K562 (cell line): ENCODE results near the gene SLC28A3. TPM values are rescaled to one million over a fixed set of nuclear protein-coding genes. Genes with fewer than 3 reads are reported as not detected.

Experiments
- ATAC-seq: fragments of 200-7000 bp; cut with Tn5 transposase; 3 replicates; pipeline ENCODE4 v1.9.1; 2020; ENCODE audit warnings: moderate library complexity
- BruUV-seq: library from RNA; stranded (reverse); fragments of 400-500 nt; replicated peaks from 2 replicates; lab custom pipeline; 2021; lab: Mats Ljungman, UMichigan
- CTCF ChIA-PET: fragments of 300-600 bp; formaldehyde crosslinking; extraction: SDS; loops from one replicate; lab custom pipeline; 2021; ENCODE audit warnings: low intra/inter-chr PET ratio; lab: Yijun Ruan, JAX
- POLR2A ChIA-PET: fragments of 300-600, 350-650 bp; sonication (Branson Sonifier 250); formaldehyde crosslinking; extraction: SDS; loops from one replicate; lab custom pipeline; 2021; ENCODE audit warnings: antibody characterized with exemption, inconsistent platforms; lab: Yijun Ruan, JAX
- DNase-seq, 4 experiments: peaks; one replicate each; pipeline versions ENCODE4 v3.0.0 to v3.0.0-alpha.2; 2011 to 2018; ENCODE audit warnings: low spot score in 3 of 4, mixed read lengths in 3 of 4; ENCODE audit errors: extremely low read depth in 1 of 4
- FAIRE-seq: peaks from 2 replicates; lab custom pipeline; 2011; peaks lifted over from hg19 to GRCh38; lab: Jason Lieb, UNC
- H2AFZ ChIP-seq: 2 replicates; pipeline ENCODE4 v1.6.0; 2011; ENCODE audit warnings: low read depth, low read length, control low read depth, inconsistent platforms
- H3K27ac ChIP-seq: fragments of 200-600 bp; 3 replicates; pipeline ENCODE4 v1.8.0; 2011; ENCODE audit warnings: low read depth, mild to moderate bottlenecking, control low read depth, inconsistent platforms, low read length, moderate library complexity, mixed read lengths; ENCODE audit errors: extremely low read depth
- H3K27me3 ChIP-seq, 2 experiments: fragments of 300-600 bp in 1 of 2; 2 replicates in 1 of 2; 3 replicates in 1 of 2; pipeline versions ENCODE4 v1.6.0 to v1.8.0; 2011; ENCODE audit warnings: inconsistent platforms in 2 of 2, low read length in 2 of 2, mild to moderate bottlenecking in 1 of 2, mixed read lengths in 1 of 2, moderate library complexity in 1 of 2; ENCODE audit not compliant: control insufficient read depth in 2 of 2, insufficient read depth in 2 of 2
- H3K36me3 ChIP-seq: fragments of 300-600 bp; 3 replicates; pipeline ENCODE4 v1.8.0; 2011; ENCODE audit warnings: mild to moderate bottlenecking, low read length, inconsistent platforms; ENCODE audit not compliant: control insufficient read depth, insufficient read depth
- H3K4me1 ChIP-seq, 2 experiments: fragments of 200-600 bp in 1 of 2; replicated peaks in 1 of 2; 2 replicates in 1 of 2; 3 replicates in 1 of 2; pipeline versions ENCODE4 v1.5.1 to v1.8.0; 2011; ENCODE audit warnings: inconsistent platforms in 2 of 2, low read length in 2 of 2, mild to moderate bottlenecking in 1 of 2, mixed read lengths in 1 of 2, moderate library complexity in 1 of 2; ENCODE audit not compliant: control insufficient read depth in 2 of 2, insufficient read depth in 2 of 2
- H3K4me2 ChIP-seq: 2 replicates; pipeline ENCODE4 v1.6.1; 2011; ENCODE audit warnings: low read length, control low read depth, inconsistent platforms, mixed read lengths; ENCODE audit not compliant: insufficient read depth
- H3K4me3 ChIP-seq: fragments of 200-600 bp; sonication (generic), shearing (Covaris generic); 2 replicates; pipeline ENCODE4 v1.5.1; 2016; ENCODE audit warnings: control low read depth, inconsistent platforms
- H3K79me2 ChIP-seq: fragments of 200-600 bp; 3 replicates; pipeline ENCODE4 v1.8.0; 2011; ENCODE audit warnings: low read length, inconsistent platforms; ENCODE audit not compliant: control insufficient read depth, insufficient read depth
- H3K9ac ChIP-seq, 2 experiments: 2 replicates each; pipeline versions ENCODE4 v1.6.0 to v1.6.1; 2011; ENCODE audit warnings: low read depth in 2 of 2, low read length in 2 of 2, control low read depth in 1 of 2, inconsistent platforms in 1 of 2, mild to moderate bottlenecking in 1 of 2, mixed read lengths in 1 of 2; ENCODE audit not compliant: insufficient read depth in 1 of 2
- H3K9me1 ChIP-seq: one replicate; pipeline ENCODE4 v1.6.0; 2011; ENCODE audit warnings: inconsistent platforms, mild to moderate bottlenecking, low read length, moderate library complexity; ENCODE audit not compliant: control insufficient read depth, insufficient read depth
- H3K9me3 ChIP-seq: replicated peaks from 2 replicates; pipeline ENCODE4 v1.5.1; 2011; ENCODE audit warnings: low read depth, low read length, inconsistent platforms; ENCODE audit not compliant: control insufficient read depth, insufficient read depth
- H4K20me1 ChIP-seq: replicated peaks from 2 replicates; pipeline ENCODE4 v1.6.1; 2011; ENCODE audit warnings: low read length, inconsistent platforms, mixed read lengths; ENCODE audit not compliant: control insufficient read depth, insufficient read depth
- ARNT ChIP-seq, 2 experiments: fragments of 450-650 bp; IDR thresholded peaks; 2 replicates each; pipeline ENCODE4 v1.6.1; 2016; ENCODE audit warnings: mild to moderate bottlenecking in 1 of 2
- C11orf30 ChIP-seq: fragments of 450-650 bp; IDR thresholded peaks from 2 replicates; pipeline ENCODE4 v1.6.1; 2016; ENCODE audit warnings: low read depth, mild to moderate bottlenecking
- CGGBP1 ChIP-seq: fragments of 250-450 bp; sonication (Bioruptor Pico); IDR thresholded peaks from 2 replicates; pipeline ENCODE4 v1.9.0; 2021; ENCODE audit warnings: mild to moderate bottlenecking
- EP400 ChIP-seq: fragments of 450-650 bp; IDR thresholded peaks from 2 replicates; pipeline ENCODE4 v1.6.1; 2017; ENCODE audit warnings: antibody characterized with exemption, mild to moderate bottlenecking, moderate library complexity
- HDAC3 ChIP-seq: fragments of 450-650 bp; IDR thresholded peaks from 2 replicates; pipeline ENCODE4 v1.6.1; 2018; ENCODE audit warnings: borderline replicate concordance, mild to moderate bottlenecking, moderate library complexity; ENCODE audit not compliant: partially characterized antibody
- ILF3 ChIP-seq: fragments of 450-650 bp; IDR thresholded peaks from 2 replicates; pipeline ENCODE4 v1.6.1; 2018; ENCODE audit warnings: antibody characterized with exemption, mild to moderate bottlenecking, moderate library complexity, borderline replicate concordance
- MAFK ChIP-seq: IDR thresholded peaks from 2 replicates; pipeline ENCODE4 v1.6.1; 2011; ENCODE audit warnings: low read length, improper control_type of control experiment
- PATZ1 ChIP-seq: fragments of 250-450 bp; sonication (Bioruptor Pico); IDR thresholded peaks from 2 replicates; pipeline ENCODE4 v1.5.0; 2020; ENCODE audit warnings: mild to moderate bottlenecking, borderline replicate concordance
- PPARD ChIP-seq: fragments of 250-450 bp; sonication (Bioruptor Pico); IDR thresholded peaks from 2 replicates; pipeline ENCODE4 v1.8.0; 2022; ENCODE audit warnings: inconsistent platforms, mild to moderate bottlenecking, moderate library complexity
- TEAD4 ChIP-seq, 2 experiments: sonication (generic) in 1 of 2; formaldehyde crosslinking in 1 of 2; IDR thresholded peaks; 2 replicates each; pipeline versions ENCODE4 v1.6.1 to v1.8.0; 2012 to 2022; ENCODE audit warnings: borderline replicate concordance in 1 of 2, inconsistent platforms in 1 of 2, low read length in 1 of 2, mild to moderate bottlenecking in 1 of 2, missing genetic modification reagents in 1 of 2
- THAP12 ChIP-seq: fragments of 250-450 bp; sonication (Bioruptor Pico); IDR thresholded peaks from 2 replicates; pipeline ENCODE4 v1.9.0; 2021; ENCODE audit warnings: mild to moderate bottlenecking, inconsistent platforms
- ZNF212 ChIP-seq: fragments of 450-650 bp; formaldehyde crosslinking; IDR thresholded peaks from 2 replicates; pipeline ENCODE4 v1.4.0; 2020; ENCODE audit warnings: mild to moderate bottlenecking
- ZNF263 ChIP-seq: sonication (generic); formaldehyde crosslinking; IDR thresholded peaks from 2 replicates; pipeline ENCODE4 v1.8.0; 2022; ENCODE audit warnings: mild to moderate bottlenecking, missing genetic modification reagents, borderline replicate concordance
- WGBS: fragments of 100-300 bp; shearing (Covaris generic); methylation state at CpG from one replicate; pipeline ENCODE4 v1.1.6; 2016; ENCODE audit warnings: low coverage, mixed read lengths; ENCODE audit not compliant: insufficient coverage; ENCODE audit errors: missing lambda C conversion rate; 5-methylcytosine and 5-hydroxymethylcytosine counted together
- in situ Hi-C: fragments of 300-500 bp; cut with MboI; formaldehyde crosslinking; loops from 4 replicates; pipeline ENCODE4 v1.15.0; 2018; ENCODE audit warnings: inconsistent platforms, mixed read lengths
- intact Hi-C: fragments of 100-400 bp; cut with micrococcal nuclease; formaldehyde crosslinking; loops from 2 replicates; pipeline ENCODE4 v1.14.2; 2022
- polyA plus RNA-seq, 8 experiments: library from polyadenylated mRNA; depleted of rRNA in 4 of 8; stranded (reverse) in 5 of 8; unstranded in 3 of 8; fragments of >200 nt; fragmentation: Nextera tagmentation in 2 of 8; fragmentation: Illumina TruSeq in 1 of 8; extraction: Ambion mirVana in 2 of 8; extraction: Trizol in 1 of 8; gene quantifications; 2 replicates each; pipeline versions ENCODE4 v1.2.1 to v1.2.3, GENCODE V29; 2011 to 2014; ENCODE audit warnings: inconsistent platforms in 1 of 8, missing spikeins in 1 of 8
- total RNA-seq, 7 experiments: library from RNA; depleted of rRNA in 6 of 7; stranded (reverse); fragments of >200 nt in 6 of 7; fragmentation: Illumina TruSeq in 2 of 7; extraction: Trizol in 2 of 7; gene quantifications; 2 replicates each; pipeline versions ENCODE4 v1.2.1 to v1.2.3, GENCODE V29; 2011 to 2021; ENCODE audit warnings: low replicate concordance in 1 of 7

SLC28A3 gene
- total and polyA plus RNA-seq, 9 of the 15 experiments (the other 6 are each of a cell fraction or from before 2014, with no cell fraction given), result not detected

GRCh38 chr9:84241817-84242373, 98.7 kb downstream of the SLC28A3 start:
- CTCF ChIA-PET, result no interaction called here

GRCh38 chr9:84239343-84239742, 101.2 kb downstream of the SLC28A3 start:
- H3K9ac ChIP-seq, result no peak overlapping the region
- H3K79me2 ChIP-seq, result no peaks in the 10 kb centered on the region
- H3K4me1 ChIP-seq, result no peaks in the 10 kb centered on the region
- BruUV-seq, result no TSS peak
- peaks cover 0 to 11% of the 10 kb centered on the region in 2 experiments; a peak in 1 of 5 replicates for H3K27me3 ChIP-seq
- no peaks in the 10 kb centered on the region for H3K36me3 ChIP-seq
- H3K9me1 ChIP-seq, result no peaks in the 10 kb centered on the region
- no peak overlapping the region for H3K4me3 ChIP-seq
- in situ Hi-C loops, result no loop called here
- no peaks in the 10 kb centered on the region for H3K9me3 ChIP-seq
- H4K20me1 ChIP-seq, result no peaks in the 10 kb centered on the region
- no peak overlapping the region for H2AFZ ChIP-seq
- FAIRE-seq, result no peak
- intact Hi-C loops, result no loop called here
- WGBS, result 0% methylated on average over 2 of the region's 2 CpGs
- ChIA-PET CTCF (no interaction called here), POLR2A (no interaction called here)
- no peak for DNase-seq
- H3K4me2 ChIP-seq, result no peak overlapping the region
- ATAC-seq, result no peak
- no peak overlapping the region for H3K27ac ChIP-seq
- TF ChIP-seq MAFK (no peak), ZNF263 (CRISPR knock-in tag) (no peak), C11orf30 (no peak), ILF3 (no peak), PATZ1 (CRISPR knock-in tag) (no peak), TEAD4 (IDR thresholded peaks at IDR 0.05; ENCODE audit: low read length) (no peak), TEAD4 (CRISPR knock-in tag; IDR thresholded peaks at IDR 0.05; ENCODE audit: borderline replicate concordance) (no peak), THAP12 (CRISPR knock-in tag) (no peak), ARNT (IDR thresholded peaks at IDR 0.05) (no peak), EP400 (no peak)

More at GRCh38 chr9:84241817-84242373, 98.7 kb downstream of the SLC28A3 start:
- FAIRE-seq (no peak), DNase-seq (no peak), ATAC-seq (no peak)
- WGBS, result 0% methylated on average over 5 of the region's 5 CpGs
- BruUV-seq, result no TSS peak
- Histone ChIP-seq H2AFZ (no peak overlapping the region), H3K27ac (no peak overlapping the region), H3K9me3 (no peaks in the 10 kb centered on the region), H3K27me3 (peaks cover 0 to 11% of the 10 kb centered on the region in 2 experiments; a peak in 1 of 5 replicates), H3K9ac (no peak overlapping the region), H3K4me1 (no peaks in the 10 kb centered on the region), H3K36me3 (no peaks in the 10 kb centered on the region), H3K9me1 (no peaks in the 10 kb centered on the region), H3K4me3 (no peak overlapping the region), H4K20me1 (no peaks in the 10 kb centered on the region), H3K79me2 (no peaks in the 10 kb centered on the region), H3K4me2 (no peak overlapping the region)
- TF ChIP-seq PPARD (CRISPR knock-in tag), result no peak
- TF ChIP-seq CGGBP1 (CRISPR knock-in tag), result no peak
- no peak for TF ChIP-seq HDAC3
- no peak for TF ChIP-seq ZNF212 (CRISPR knock-in tag)
- in situ Hi-C loops (no loop called here), intact Hi-C loops (no loop called here)
- POLR2A ChIA-PET, result no interaction called here
